GM23338 (cell line): Measurements from ENCODE around the gene ADGRL3. TPM values are rescaled to one million over a fixed set of nuclear protein-coding genes. Genes with fewer than 3 reads are reported as not detected.

Source experiments
- CREB1 ChIP-seq: fragments of 250-450 bp; sonication (Bioruptor Pico); IDR thresholded peaks from 2 replicates; pipeline ENCODE4 v1.5.0; 2020; ENCODE audit warnings: low read depth, mild to moderate bottlenecking, moderate library complexity
- EZH2phosphoT487 ChIP-seq: fragments of 200-600 bp; sonication (generic); IDR thresholded peaks from one replicate; pipeline ENCODE4 v1.8.1; 2018; ENCODE audit warnings: antibody characterized with exemption; ENCODE audit not compliant: unreplicated experiment
- JUNB ChIP-seq: IDR thresholded peaks from one replicate; pipeline ENCODE4 v1.6.1; 2016; ENCODE audit warnings: antibody characterized with exemption; ENCODE audit not compliant: unreplicated experiment
- NANOG ChIP-seq: IDR thresholded peaks from 2 replicates; pipeline ENCODE4 v1.6.1; 2016; ENCODE audit warnings: antibody characterized with exemption, borderline replicate concordance
- ZNF114 ChIP-seq: fragments of 250-450 bp; sonication (Bioruptor Pico); IDR thresholded peaks from 2 replicates; pipeline ENCODE4 v1.5.0; 2020; ENCODE audit warnings: mild to moderate bottlenecking, moderate library complexity
- ZNF331 ChIP-seq: fragments of 250-450 bp; sonication (Bioruptor Pico); IDR thresholded peaks from 2 replicates; pipeline ENCODE4 v1.5.0; 2020; ENCODE audit warnings: low read depth, mild to moderate bottlenecking, moderate library complexity
- ZNF462 ChIP-seq: fragments of 250-450 bp; sonication (Bioruptor Pico); IDR thresholded peaks from 2 replicates; pipeline ENCODE4 v1.5.0; 2020; ENCODE audit warnings: mild to moderate bottlenecking, moderate library complexity
- polyA plus RNA-seq: library from polyadenylated mRNA; unstranded; fragments of >200 nt; fragmentation: Nextera tagmentation; extraction: Ambion mirVana; gene quantifications from 2 replicates; pipeline ENCODE4 v1.2.1, GENCODE V29; 2016
- total RNA-seq: library from RNA; depleted of rRNA; stranded (reverse); fragments of >200 nt; shearing (Covaris generic); gene quantifications from 2 replicates; pipeline ENCODE4 v1.2.3, GENCODE V29; 2014
- TF ChIP-seq, protein P1 (sequence below): IDR thresholded peaks from one replicate; pipeline ENCODE4 v1.6.1; 2018; ENCODE audit warnings: antibody characterized with exemption; ENCODE audit not compliant: unreplicated experiment

ADGRL3 gene
- total and polyA plus RNA-seq, 2 experiments from 2014 or later = 9.7 to 16.5 TPM

DNA sequence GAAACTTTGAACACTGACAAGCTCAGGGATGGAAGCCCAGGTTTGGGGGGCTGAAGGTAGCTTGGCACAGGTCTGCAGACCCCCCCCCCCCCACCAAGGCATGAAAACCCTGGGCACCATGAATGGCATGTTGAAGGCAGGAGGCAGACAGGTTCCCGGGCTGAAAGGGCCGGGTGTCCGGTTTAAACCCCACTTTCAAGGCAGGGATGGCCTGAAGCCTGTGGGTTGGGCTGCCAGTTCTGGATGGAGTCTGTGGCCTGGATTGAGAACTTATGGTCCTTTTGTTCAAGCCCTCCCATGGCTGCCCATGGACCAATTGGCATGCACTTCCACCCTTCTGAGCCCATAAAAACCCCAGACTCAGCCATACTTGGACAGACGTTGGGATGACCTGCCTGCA lies 616.9 kb downstream of the ADGRL3 start (continued):
- TF ChIP-seq ZNF462 (CRISPR knock-in tag) (no peak), CREB1 (CRISPR knock-in tag) (no peak), ZNF331 (no peak), NANOG (no peak), JUNB (no peak), ZNF114 (CRISPR knock-in tag) (no peak), EZH2phosphoT487 (no peak)
- TF ChIP-seq, protein P1, sequence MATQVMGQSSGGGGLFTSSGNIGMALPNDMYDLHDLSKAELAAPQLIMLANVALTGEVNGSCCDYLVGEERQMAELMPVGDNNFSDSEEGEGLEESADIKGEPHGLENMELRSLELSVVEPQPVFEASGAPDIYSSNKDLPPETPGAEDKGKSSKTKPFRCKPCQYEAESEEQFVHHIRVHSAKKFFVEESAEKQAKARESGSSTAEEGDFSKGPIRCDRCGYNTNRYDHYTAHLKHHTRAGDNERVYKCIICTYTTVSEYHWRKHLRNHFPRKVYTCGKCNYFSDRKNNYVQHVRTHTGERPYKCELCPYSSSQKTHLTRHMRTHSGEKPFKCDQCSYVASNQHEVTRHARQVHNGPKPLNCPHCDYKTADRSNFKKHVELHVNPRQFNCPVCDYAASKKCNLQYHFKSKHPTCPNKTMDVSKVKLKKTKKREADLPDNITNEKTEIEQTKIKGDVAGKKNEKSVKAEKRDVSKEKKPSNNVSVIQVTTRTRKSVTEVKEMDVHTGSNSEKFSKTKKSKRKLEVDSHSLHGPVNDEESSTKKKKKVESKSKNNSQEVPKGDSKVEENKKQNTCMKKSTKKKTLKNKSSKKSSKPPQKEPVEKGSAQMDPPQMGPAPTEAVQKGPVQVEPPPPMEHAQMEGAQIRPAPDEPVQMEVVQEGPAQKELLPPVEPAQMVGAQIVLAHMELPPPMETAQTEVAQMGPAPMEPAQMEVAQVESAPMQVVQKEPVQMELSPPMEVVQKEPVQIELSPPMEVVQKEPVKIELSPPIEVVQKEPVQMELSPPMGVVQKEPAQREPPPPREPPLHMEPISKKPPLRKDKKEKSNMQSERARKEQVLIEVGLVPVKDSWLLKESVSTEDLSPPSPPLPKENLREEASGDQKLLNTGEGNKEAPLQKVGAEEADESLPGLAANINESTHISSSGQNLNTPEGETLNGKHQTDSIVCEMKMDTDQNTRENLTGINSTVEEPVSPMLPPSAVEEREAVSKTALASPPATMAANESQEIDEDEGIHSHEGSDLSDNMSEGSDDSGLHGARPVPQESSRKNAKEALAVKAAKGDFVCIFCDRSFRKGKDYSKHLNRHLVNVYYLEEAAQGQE = no peak
